A204.1 (cell line): ENCODE measurements around the gene LAMA5.

Experiments used
- FAIRE-seq: peaks from 2 replicates; lab custom pipeline; 2012; peaks lifted over from hg19 to GRCh38; lab: Jason Lieb, UNC

LAMA5 gene

GRCh38 chr20:62347445-62347844 lies 19.7 kb downstream of the LAMA5 start:
- no peak for FAIRE-seq

- no peak for FAIRE-seq
Observed at GRCh38 chr20:62347151-62347404, 20.0 kb downstream of the LAMA5 start.

- FAIRE-seq: no peak
Observed at GRCh38 chr20:62346398-62347150, 20.5 kb downstream of the LAMA5 start.

GRCh38 chr20:62345681-62346370 lies 21.3 kb downstream of the LAMA5 start:
- no peak for FAIRE-seq

GRCh38 chr20:62344782-62345181 lies 22.3 kb downstream of the LAMA5 start:
- no peak for FAIRE-seq

- FAIRE-seq: no peak
Observed at GRCh38 chr20:62344092-62344491, 23.0 kb downstream of the LAMA5 start.

- FAIRE-seq: no peak
Observed at GRCh38 chr20:62342910-62343309, 24.2 kb downstream of the LAMA5 start.

GRCh38 chr20:62339647-62340062 lies 27.5 kb downstream of the LAMA5 start:
- no peak for FAIRE-seq

GRCh38 chr20:62338294-62338620 lies 28.9 kb downstream of the LAMA5 start:
- no peak for FAIRE-seq

GRCh38 chr20:62337558-62338293 lies 29.4 kb downstream of the LAMA5 start:
- FAIRE-seq: no peak

- no peak for FAIRE-seq
Observed at GRCh38 chr20:62336775-62337557, 30.1 kb downstream of the LAMA5 start.

GRCh38 chr20:62336329-62336728 lies 30.8 kb downstream of the LAMA5 start:
- FAIRE-seq: no peak

- no peak for FAIRE-seq
Observed at GRCh38 chr20:62335532-62335931, 31.6 kb downstream of the LAMA5 start.

- FAIRE-seq: no peak
Observed at GRCh38 chr20:62334881-62335280, 32.2 kb downstream of the LAMA5 start.

GRCh38 chr20:62333820-62334595 lies 33.1 kb downstream of the LAMA5 start:
- FAIRE-seq: no peak

GRCh38 chr20:62332989-62333819 lies 33.9 kb downstream of the LAMA5 start:
- FAIRE-seq: no peak

- no peak for FAIRE-seq
Observed at GRCh38 chr20:62332421-62332820, 34.7 kb downstream of the LAMA5 start.

GRCh38 chr20:62331347-62331746 lies 35.8 kb downstream of the LAMA5 start:
- FAIRE-seq: no peak

GRCh38 chr20:62330576-62331317 lies 36.4 kb downstream of the LAMA5 start:
- FAIRE-seq: no peak
